K562 (cell line): ENCODE measurements around the gene LAMA3. TPM values are rescaled to one million over a fixed set of nuclear protein-coding genes. Genes with fewer than 3 reads are reported as not detected.

ENCODE experiments used
- ATAC-seq: fragments of 200-7000 bp; cut with Tn5 transposase; 3 replicates; pipeline ENCODE4 v1.9.1; 2020; ENCODE audit warnings: moderate library complexity
- BruUV-seq: library from RNA; stranded (reverse); fragments of 400-500 nt; replicated peaks from 2 replicates; lab custom pipeline; 2021; lab: Mats Ljungman, UMichigan
- CTCF ChIA-PET: fragments of 300-600 bp; formaldehyde crosslinking; extraction: SDS; loops from one replicate; lab custom pipeline; 2021; ENCODE audit warnings: low intra/inter-chr PET ratio; lab: Yijun Ruan, JAX
- POLR2A ChIA-PET: fragments of 300-600, 350-650 bp; sonication (Branson Sonifier 250); formaldehyde crosslinking; extraction: SDS; loops from one replicate; lab custom pipeline; 2021; ENCODE audit warnings: antibody characterized with exemption, inconsistent platforms; lab: Yijun Ruan, JAX
- DNase-seq, 4 experiments: peaks; one replicate each; pipeline versions ENCODE4 v3.0.0 to v3.0.0-alpha.2; 2011 to 2018; ENCODE audit warnings: low spot score in 3 of 4, mixed read lengths in 3 of 4; ENCODE audit errors: extremely low read depth in 1 of 4
- FAIRE-seq: peaks from 2 replicates; lab custom pipeline; 2011; peaks lifted over from hg19 to GRCh38; lab: Jason Lieb, UNC
- H2AFZ ChIP-seq: 2 replicates; pipeline ENCODE4 v1.6.0; 2011; ENCODE audit warnings: low read depth, low read length, control low read depth, inconsistent platforms
- H3K27ac ChIP-seq: fragments of 200-600 bp; 3 replicates; pipeline ENCODE4 v1.8.0; 2011; ENCODE audit warnings: low read depth, mild to moderate bottlenecking, control low read depth, inconsistent platforms, low read length, moderate library complexity, mixed read lengths; ENCODE audit errors: extremely low read depth
- H3K27me3 ChIP-seq, 2 experiments: fragments of 300-600 bp in 1 of 2; 2 replicates in 1 of 2; 3 replicates in 1 of 2; pipeline versions ENCODE4 v1.6.0 to v1.8.0; 2011; ENCODE audit warnings: inconsistent platforms in 2 of 2, low read length in 2 of 2, mild to moderate bottlenecking in 1 of 2, mixed read lengths in 1 of 2, moderate library complexity in 1 of 2; ENCODE audit not compliant: control insufficient read depth in 2 of 2, insufficient read depth in 2 of 2
- H3K36me3 ChIP-seq: fragments of 300-600 bp; 3 replicates; pipeline ENCODE4 v1.8.0; 2011; ENCODE audit warnings: mild to moderate bottlenecking, low read length, inconsistent platforms; ENCODE audit not compliant: control insufficient read depth, insufficient read depth
- H3K4me1 ChIP-seq, 2 experiments: fragments of 200-600 bp in 1 of 2; replicated peaks in 1 of 2; 2 replicates in 1 of 2; 3 replicates in 1 of 2; pipeline versions ENCODE4 v1.5.1 to v1.8.0; 2011; ENCODE audit warnings: inconsistent platforms in 2 of 2, low read length in 2 of 2, mild to moderate bottlenecking in 1 of 2, mixed read lengths in 1 of 2, moderate library complexity in 1 of 2; ENCODE audit not compliant: control insufficient read depth in 2 of 2, insufficient read depth in 2 of 2
- H3K4me2 ChIP-seq: 2 replicates; pipeline ENCODE4 v1.6.1; 2011; ENCODE audit warnings: low read length, control low read depth, inconsistent platforms, mixed read lengths; ENCODE audit not compliant: insufficient read depth
- H3K4me3 ChIP-seq: fragments of 200-600 bp; sonication (generic), shearing (Covaris generic); 2 replicates; pipeline ENCODE4 v1.5.1; 2016; ENCODE audit warnings: control low read depth, inconsistent platforms
- H3K79me2 ChIP-seq: fragments of 200-600 bp; 3 replicates; pipeline ENCODE4 v1.8.0; 2011; ENCODE audit warnings: low read length, inconsistent platforms; ENCODE audit not compliant: control insufficient read depth, insufficient read depth
- H3K9ac ChIP-seq, 2 experiments: 2 replicates each; pipeline versions ENCODE4 v1.6.0 to v1.6.1; 2011; ENCODE audit warnings: low read depth in 2 of 2, low read length in 2 of 2, control low read depth in 1 of 2, inconsistent platforms in 1 of 2, mild to moderate bottlenecking in 1 of 2, mixed read lengths in 1 of 2; ENCODE audit not compliant: insufficient read depth in 1 of 2
- H3K9me1 ChIP-seq: one replicate; pipeline ENCODE4 v1.6.0; 2011; ENCODE audit warnings: inconsistent platforms, mild to moderate bottlenecking, low read length, moderate library complexity; ENCODE audit not compliant: control insufficient read depth, insufficient read depth
- H3K9me3 ChIP-seq: replicated peaks from 2 replicates; pipeline ENCODE4 v1.5.1; 2011; ENCODE audit warnings: low read depth, low read length, inconsistent platforms; ENCODE audit not compliant: control insufficient read depth, insufficient read depth
- H4K20me1 ChIP-seq: replicated peaks from 2 replicates; pipeline ENCODE4 v1.6.1; 2011; ENCODE audit warnings: low read length, inconsistent platforms, mixed read lengths; ENCODE audit not compliant: control insufficient read depth, insufficient read depth
- ATF7 ChIP-seq: fragments of 450-650 bp; IDR thresholded peaks from 2 replicates; pipeline ENCODE4 v1.7.1; 2014; ENCODE audit warnings: mild to moderate bottlenecking, moderate library complexity
- HDAC8 ChIP-seq: fragments of 450-650 bp; IDR thresholded peaks from 2 replicates; pipeline ENCODE4 v1.6.1; 2016; ENCODE audit warnings: mild to moderate bottlenecking, missing genetic modification characterization, moderate library complexity, missing compliant biosample characterization
- RAD21 ChIP-seq, 2 experiments: fragments of 250-450 bp in 1 of 2; fragments of 450-650 bp in 1 of 2; sonication (Bioruptor Pico) in 1 of 2; formaldehyde crosslinking in 1 of 2; IDR thresholded peaks in 1 of 2; conservative IDR thresholded peaks in 1 of 2; 2 replicates each; pipeline versions ENCODE4 v1.4.0 to v1.8.0; 2020 to 2022; ENCODE audit warnings: mild to moderate bottlenecking in 2 of 2, moderate library complexity in 1 of 2
- RBM22 ChIP-seq: fragments of 200-400 bp; formaldehyde crosslinking; IDR thresholded peaks from 2 replicates; pipeline ENCODE4 v1.6.1; 2018; ENCODE audit warnings: low read length, low read depth; ENCODE audit not compliant: poor library complexity, severe bottlenecking
- WHSC1 ChIP-seq: IDR thresholded peaks from one replicate; pipeline ENCODE4 v1.6.1; 2012; ENCODE audit warnings: low read length, control low read depth, inconsistent platforms
- ZEB2 ChIP-seq: fragments of 450-650 bp; IDR thresholded peaks from 2 replicates; pipeline ENCODE4 v1.6.1; 2016
- WGBS: fragments of 100-300 bp; shearing (Covaris generic); methylation state at CpG from one replicate; pipeline ENCODE4 v1.1.6; 2016; ENCODE audit warnings: low coverage, mixed read lengths; ENCODE audit not compliant: insufficient coverage; ENCODE audit errors: missing lambda C conversion rate; 5-methylcytosine and 5-hydroxymethylcytosine counted together
- in situ Hi-C: fragments of 300-500 bp; cut with MboI; formaldehyde crosslinking; loops from 4 replicates; pipeline ENCODE4 v1.15.0; 2018; ENCODE audit warnings: inconsistent platforms, mixed read lengths
- intact Hi-C: fragments of 100-400 bp; cut with micrococcal nuclease; formaldehyde crosslinking; loops from 2 replicates; pipeline ENCODE4 v1.14.2; 2022
- polyA plus RNA-seq, 8 experiments: library from polyadenylated mRNA; depleted of rRNA in 4 of 8; stranded (reverse) in 5 of 8; unstranded in 3 of 8; fragments of >200 nt; fragmentation: Nextera tagmentation in 2 of 8; fragmentation: Illumina TruSeq in 1 of 8; extraction: Ambion mirVana in 2 of 8; extraction: Trizol in 1 of 8; gene quantifications; 2 replicates each; pipeline versions ENCODE4 v1.2.1 to v1.2.3, GENCODE V29; 2011 to 2014; ENCODE audit warnings: inconsistent platforms in 1 of 8, missing spikeins in 1 of 8
- total RNA-seq, 7 experiments: library from RNA; depleted of rRNA in 6 of 7; stranded (reverse); fragments of >200 nt in 6 of 7; fragmentation: Illumina TruSeq in 2 of 7; extraction: Trizol in 2 of 7; gene quantifications; 2 replicates each; pipeline versions ENCODE4 v1.2.1 to v1.2.3, GENCODE V29; 2011 to 2021; ENCODE audit warnings: low replicate concordance in 1 of 7
- TF ChIP-seq, protein P1 (sequence below): fragments of 250-450 bp; sonication (Bioruptor Pico); IDR thresholded peaks from 2 replicates; pipeline ENCODE4 v1.4.0; 2020
- TF ChIP-seq, protein P2 (sequence below): fragments of 450-650 bp; IDR thresholded peaks from 2 replicates; pipeline ENCODE4 v1.6.1; 2016; ENCODE audit warnings: mild to moderate bottlenecking
- TF ChIP-seq, protein P3 (sequence below): fragments of 250-450 bp; sonication (Bioruptor Pico); IDR thresholded peaks from 2 replicates; pipeline ENCODE4 v1.5.0; 2021
- TF ChIP-seq, protein P4 (sequence below): sonication (generic); formaldehyde crosslinking; IDR thresholded peaks from 2 replicates; pipeline ENCODE4 v1.8.0; 2022; ENCODE audit warnings: missing genetic modification reagents, mild to moderate bottlenecking, borderline replicate concordance

LAMA3 gene
- total and polyA plus RNA-seq, 9 of the 15 experiments (the other 6 are each of a cell fraction or from before 2014, with no cell fraction given): 0.07 TPM; not detected in 8

DNA sequence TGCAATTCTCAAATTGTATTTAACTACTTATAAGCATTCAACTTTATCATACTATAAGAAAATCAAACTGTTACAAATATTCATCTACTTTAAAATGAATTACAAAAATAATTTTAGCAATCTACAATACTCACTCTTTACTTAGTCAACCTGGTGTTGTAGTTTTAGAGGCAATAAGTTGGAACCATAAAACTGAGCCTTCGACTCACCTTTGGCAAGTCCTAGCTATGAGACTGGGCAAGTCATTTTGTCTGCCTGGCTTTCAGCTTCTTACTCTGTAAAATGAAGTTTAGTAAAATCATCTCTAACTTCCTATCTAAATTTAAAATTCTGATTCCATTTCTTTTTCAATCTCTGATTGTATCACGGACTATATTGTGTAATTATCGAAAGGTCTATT, 161.0 kb downstream of the LAMA3 start:
- Histone ChIP-seq H3K27ac (no peak overlapping the region), H3K9me1 (peaks cover 6% of the 10 kb centered on the region), H3K4me2 (no peak overlapping the region), H4K20me1 (no peaks in the 10 kb centered on the region; the same call in 1 of the 2 replicates), H3K27me3 (peaks cover 0 to 23% of the 10 kb centered on the region in 2 experiments; a peak in 2 of 5 replicates), H3K36me3 (no peaks in the 10 kb centered on the region), H2AFZ (no peak overlapping the region), H3K79me2 (no peaks in the 10 kb centered on the region), H3K4me1 (no peaks in the 10 kb centered on the region; a peak in 1 of 5 replicates), H3K9ac (no peak overlapping the region), H3K4me3 (no peak overlapping the region)
- DNase-seq (no peak), FAIRE-seq (no peak), ATAC-seq (no peak)
- ChIA-PET CTCF (no interaction called here), POLR2A (no interaction called here)
- BruUV-seq: no TSS peak
- in situ Hi-C loops: no loop called here
- WGBS: 0% methylated on average over 3 of the region's 3 CpGs
- intact Hi-C loops: no loop called here
- no peak for TF ChIP-seq ZEB2
- TF ChIP-seq, protein P1, sequence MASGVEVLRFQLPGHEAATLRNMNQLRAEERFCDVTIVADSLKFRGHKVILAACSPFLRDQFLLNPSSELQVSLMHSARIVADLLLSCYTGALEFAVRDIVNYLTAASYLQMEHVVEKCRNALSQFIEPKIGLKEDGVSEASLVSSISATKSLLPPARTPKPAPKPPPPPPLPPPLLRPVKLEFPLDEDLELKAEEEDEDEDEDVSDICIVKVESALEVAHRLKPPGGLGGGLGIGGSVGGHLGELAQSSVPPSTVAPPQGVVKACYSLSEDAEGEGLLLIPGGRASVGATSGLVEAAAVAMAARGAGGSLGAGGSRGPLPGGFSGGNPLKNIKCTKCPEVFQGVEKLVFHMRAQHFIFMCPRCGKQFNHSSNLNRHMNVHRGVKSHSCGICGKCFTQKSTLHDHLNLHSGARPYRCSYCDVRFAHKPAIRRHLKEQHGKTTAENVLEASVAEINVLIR (CRISPR knock-in tag): no peak
- TF ChIP-seq WHSC1: no peak
- TF ChIP-seq, all 486 proteins: peak for 0
- H3K9me3 ChIP-seq: no peaks in the 10 kb centered on the region

DNA sequence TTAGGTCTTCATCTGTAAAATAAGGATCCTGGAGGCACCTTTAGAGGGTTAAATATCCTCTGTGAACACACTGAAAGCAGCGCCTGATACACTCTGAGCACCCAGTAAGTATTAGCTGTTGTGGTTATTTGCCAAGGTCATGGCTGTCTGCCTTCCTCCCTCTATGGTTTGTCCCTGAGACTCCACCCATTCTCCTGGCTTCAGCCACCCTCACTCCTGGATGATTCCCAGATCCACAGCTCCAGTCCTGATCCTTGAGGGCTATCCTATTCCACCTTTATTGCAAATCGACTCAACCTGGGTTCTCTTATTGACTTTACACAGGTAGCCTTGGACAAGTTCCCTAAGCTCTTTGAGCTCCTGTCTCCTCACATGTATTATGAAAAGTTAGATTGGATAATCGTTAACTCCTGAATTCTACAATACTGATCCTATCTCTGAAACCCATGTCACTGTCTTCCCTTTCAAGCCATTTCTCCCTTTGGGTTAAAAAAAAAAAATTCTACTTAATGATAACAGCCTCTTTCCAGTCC, 162.3 kb downstream of the LAMA3 start:
- H4K20me1 ChIP-seq: no peaks in the 10 kb centered on the region; the same call in 1 of the 2 replicates
- ATAC-seq (no peak), DNase-seq (no peak), FAIRE-seq (no peak)
- WGBS: 0% methylated on average over 3 of the region's 3 CpGs
- no peak overlapping the region for H2AFZ ChIP-seq
- no peak overlapping the region for H3K27ac ChIP-seq
- intact Hi-C loops: no loop called here
- H3K79me2 ChIP-seq: no peaks in the 10 kb centered on the region
- H3K4me1 ChIP-seq: no peaks in the 10 kb centered on the region
- no peak overlapping the region for H3K4me2 ChIP-seq
- H3K4me3 ChIP-seq: no peak overlapping the region
- no TSS peak for BruUV-seq
- H3K9me1 ChIP-seq: peaks cover 6% of the 10 kb centered on the region
- in situ Hi-C loops: no loop called here
- peaks cover 0 to 24% of the 10 kb centered on the region in 2 experiments; a peak in 2 of 5 replicates for H3K27me3 ChIP-seq
- no peaks in the 10 kb centered on the region for H3K9me3 ChIP-seq
- CTCF ChIA-PET: no interaction called here
- no peaks in the 10 kb centered on the region for H3K36me3 ChIP-seq
- H3K9ac ChIP-seq: no peak overlapping the region
- POLR2A ChIA-PET: interaction anchor here (0.7 kb wide), 1 partner anchor 410 kb away, joined by 3 read pairs; no protein-coding TSS in a partner anchor
- TF ChIP-seq HDAC8 (tag) (no peak), RAD21 (CRISPR knock-in tag; conservative IDR thresholded peaks at IDR 0.05 in 1 of 2, IDR thresholded peaks at IDR 0.05 in 1 of 2) (no peak), RBM22 (no peak), ATF7 (no peak)
- TF ChIP-seq, protein P2, sequence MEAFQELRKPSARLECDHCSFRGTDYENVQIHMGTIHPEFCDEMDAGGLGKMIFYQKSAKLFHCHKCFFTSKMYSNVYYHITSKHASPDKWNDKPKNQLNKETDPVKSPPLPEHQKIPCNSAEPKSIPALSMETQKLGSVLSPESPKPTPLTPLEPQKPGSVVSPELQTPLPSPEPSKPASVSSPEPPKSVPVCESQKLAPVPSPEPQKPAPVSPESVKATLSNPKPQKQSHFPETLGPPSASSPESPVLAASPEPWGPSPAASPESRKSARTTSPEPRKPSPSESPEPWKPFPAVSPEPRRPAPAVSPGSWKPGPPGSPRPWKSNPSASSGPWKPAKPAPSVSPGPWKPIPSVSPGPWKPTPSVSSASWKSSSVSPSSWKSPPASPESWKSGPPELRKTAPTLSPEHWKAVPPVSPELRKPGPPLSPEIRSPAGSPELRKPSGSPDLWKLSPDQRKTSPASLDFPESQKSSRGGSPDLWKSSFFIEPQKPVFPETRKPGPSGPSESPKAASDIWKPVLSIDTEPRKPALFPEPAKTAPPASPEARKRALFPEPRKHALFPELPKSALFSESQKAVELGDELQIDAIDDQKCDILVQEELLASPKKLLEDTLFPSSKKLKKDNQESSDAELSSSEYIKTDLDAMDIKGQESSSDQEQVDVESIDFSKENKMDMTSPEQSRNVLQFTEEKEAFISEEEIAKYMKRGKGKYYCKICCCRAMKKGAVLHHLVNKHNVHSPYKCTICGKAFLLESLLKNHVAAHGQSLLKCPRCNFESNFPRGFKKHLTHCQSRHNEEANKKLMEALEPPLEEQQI: no peak
- TF ChIP-seq, protein P3, sequence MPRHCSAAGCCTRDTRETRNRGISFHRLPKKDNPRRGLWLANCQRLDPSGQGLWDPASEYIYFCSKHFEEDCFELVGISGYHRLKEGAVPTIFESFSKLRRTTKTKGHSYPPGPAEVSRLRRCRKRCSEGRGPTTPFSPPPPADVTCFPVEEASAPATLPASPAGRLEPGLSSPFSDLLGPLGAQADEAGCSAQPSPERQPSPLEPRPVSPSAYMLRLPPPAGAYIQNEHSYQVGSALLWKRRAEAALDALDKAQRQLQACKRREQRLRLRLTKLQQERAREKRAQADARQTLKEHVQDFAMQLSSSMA: no peak
- TF ChIP-seq, protein P4, sequence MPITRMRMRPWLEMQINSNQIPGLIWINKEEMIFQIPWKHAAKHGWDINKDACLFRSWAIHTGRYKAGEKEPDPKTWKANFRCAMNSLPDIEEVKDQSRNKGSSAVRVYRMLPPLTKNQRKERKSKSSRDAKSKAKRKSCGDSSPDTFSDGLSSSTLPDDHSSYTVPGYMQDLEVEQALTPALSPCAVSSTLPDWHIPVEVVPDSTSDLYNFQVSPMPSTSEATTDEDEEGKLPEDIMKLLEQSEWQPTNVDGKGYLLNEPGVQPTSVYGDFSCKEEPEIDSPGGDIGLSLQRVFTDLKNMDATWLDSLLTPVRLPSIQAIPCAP: no peak
